SU-DHL-6 (cell line): ENCODE results near the gene PAQR6.

Experiments
- H2AFZ ChIP-seq: fragments of 200-600 bp; sonication (generic); 2 replicates; pipeline ENCODE4 v1.6.1; 2014; ENCODE audit warnings: low read depth, mild to moderate bottlenecking, moderate library complexity, mixed read lengths, antibody characterized with exemption, low read length; ENCODE audit not compliant: severe bottlenecking
- H3F3A ChIP-seq: fragments of 200-600 bp; shearing (Covaris generic); 2 replicates; pipeline ENCODE4 v1.6.0; 2016; ENCODE audit warnings: antibody characterized with exemption, mild to moderate bottlenecking; ENCODE audit not compliant: insufficient read depth
- H3K27ac ChIP-seq: fragments of 200-600 bp; sonication (generic); 2 replicates; pipeline ENCODE4 v1.5.1; 2016; ENCODE audit warnings: low read depth, mild to moderate bottlenecking, low read length, moderate library complexity, mixed read lengths
- H3K27me3 ChIP-seq: fragments of 200-600 bp; sonication (generic), shearing (Covaris generic); 2 replicates; pipeline ENCODE4 v1.6.0; 2014; ENCODE audit warnings: mild to moderate bottlenecking, low read length
- H3K36me3 ChIP-seq: fragments of 200-600 bp; sonication (generic); 2 replicates; pipeline ENCODE4 v1.6.1; 2014; ENCODE audit warnings: mild to moderate bottlenecking, low read length, mixed read lengths
- H3K4me2 ChIP-seq: fragments of 300-600, 200-600 bp; shearing (Covaris generic), sonication (generic); 2 replicates; pipeline ENCODE4 v1.6.0; 2014; ENCODE audit warnings: low read length, low read depth, mild to moderate bottlenecking; ENCODE audit not compliant: poor library complexity, severe bottlenecking
- H3K4me3 ChIP-seq: fragments of 200-600 bp; sonication (generic); 2 replicates; pipeline ENCODE4 v1.5.1; 2014; ENCODE audit warnings: antibody characterized with exemption, low read length, mild to moderate bottlenecking, mixed read lengths; ENCODE audit not compliant: insufficient read depth, poor library complexity, severe bottlenecking
- H3K79me2 ChIP-seq: fragments of 200-600 bp; sonication (generic); 2 replicates; pipeline ENCODE4 v1.6.1; 2014; ENCODE audit warnings: mild to moderate bottlenecking, low read length, moderate library complexity; ENCODE audit not compliant: insufficient read depth
- H3K9ac ChIP-seq: fragments of 200-600 bp; sonication (generic); 2 replicates; pipeline ENCODE4 v1.7.0; 2014; ENCODE audit warnings: mild to moderate bottlenecking, low read length
- H3K9me2 ChIP-seq: fragments of 200-600 bp; sonication (generic); replicated peaks from 2 replicates; pipeline ENCODE4 v1.6.1; 2014; ENCODE audit warnings: low read length; ENCODE audit not compliant: insufficient read depth
- H3K9me3 ChIP-seq: fragments of 200-600 bp; sonication (generic); 2 replicates; pipeline ENCODE4 v1.6.1; 2014; ENCODE audit warnings: low read length, mixed read lengths; ENCODE audit not compliant: insufficient read depth
- H4K20me1 ChIP-seq: fragments of 200-600 bp; sonication (generic); 2 replicates; pipeline ENCODE4 v1.6.1; 2014; ENCODE audit warnings: low read depth, mild to moderate bottlenecking, antibody characterized with exemption, low read length, moderate library complexity, mixed read lengths
- CTCF ChIP-seq: fragments of 200-600 bp; sonication (generic); IDR thresholded peaks from one replicate; pipeline ENCODE4 v1.5.1; 2017; ENCODE audit warnings: antibody characterized with exemption, mild to moderate bottlenecking, low read length, moderate library complexity; ENCODE audit not compliant: insufficient read depth, poor library complexity, severe bottlenecking
- EZH2phosphoT487 ChIP-seq: fragments of 200-600 bp; sonication (generic), shearing (Covaris generic); conservative IDR thresholded peaks from 2 replicates; pipeline ENCODE4 v1.6.1; 2018; ENCODE audit warnings: mild to moderate bottlenecking, antibody characterized with exemption, low read length, moderate library complexity, mixed read lengths

Gene PAQR6

GRCh38 chr1:156246241-156246780 is 1.5 kb downstream of the PAQR6 start:
- Histone ChIP-seq H3K9me2 (no peaks in the 10 kb centered on the region), H4K20me1 (no peaks in the 10 kb centered on the region), H3K4me3 (no peak overlapping the region), H3F3A (no peaks in the 10 kb centered on the region), H3K27me3 (no peaks in the 10 kb centered on the region), H3K27ac (no peak overlapping the region), H2AFZ (no peak overlapping the region), H3K4me2 (no peak overlapping the region), H3K36me3 (no peaks in the 10 kb centered on the region), H3K79me2 (no peaks in the 10 kb centered on the region), H3K9ac (no peak overlapping the region), H3K9me3 (no peaks in the 10 kb centered on the region)
- TF ChIP-seq EZH2phosphoT487 = no peak
- no peak for TF ChIP-seq CTCF

DNA sequence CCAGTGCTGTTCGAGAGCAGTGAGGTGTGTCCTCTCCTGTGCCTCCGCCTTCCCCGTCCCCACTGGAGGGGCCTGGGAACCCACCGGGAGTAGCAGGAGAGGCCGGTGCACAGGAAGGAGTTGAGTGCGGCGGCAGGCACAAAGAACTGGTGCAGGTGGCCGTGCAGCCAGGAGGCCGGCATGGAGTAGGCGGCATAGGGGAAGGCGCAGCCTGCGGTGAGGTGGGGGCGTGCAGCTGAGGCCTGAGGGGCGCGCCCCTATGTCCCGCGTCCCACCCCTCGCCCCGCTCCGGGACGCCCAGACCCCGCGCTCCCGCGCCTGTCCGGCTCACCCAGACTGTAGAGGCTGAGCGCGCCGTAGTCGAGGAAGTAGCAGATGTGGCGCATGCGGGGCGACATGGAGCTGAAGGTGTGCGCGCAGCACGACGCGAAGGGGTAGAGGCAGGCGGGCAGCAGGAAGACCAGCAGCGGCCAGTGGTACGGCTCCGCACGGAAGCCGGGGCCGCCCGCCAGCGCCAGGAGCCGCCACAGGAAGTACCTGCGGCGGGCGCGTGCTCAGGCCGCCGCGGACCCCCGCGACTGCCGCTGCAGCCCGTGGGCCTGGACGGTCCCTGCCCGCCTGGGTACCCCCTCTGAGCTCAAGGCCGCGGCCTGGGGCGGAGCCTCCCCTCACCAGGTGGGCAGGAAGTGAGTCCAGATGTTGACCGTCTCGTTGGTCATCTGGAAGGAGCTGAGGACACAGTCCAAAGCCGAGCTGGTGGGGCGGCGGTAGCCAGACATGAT is 2.2 kb downstream of the PAQR6 start:
- Histone ChIP-seq H3K9me2 (no peaks in the 10 kb centered on the region), H3K79me2 (no peaks in the 10 kb centered on the region), H3K9me3 (no peaks in the 10 kb centered on the region), H3K4me2 (no peak overlapping the region), H3K9ac (no peak overlapping the region), H4K20me1 (no peaks in the 10 kb centered on the region), H3K4me3 (no peak overlapping the region), H3K27me3 (no peaks in the 10 kb centered on the region), H2AFZ (no peak overlapping the region), H3K36me3 (no peaks in the 10 kb centered on the region), H3K27ac (no peak overlapping the region), H3F3A (no peaks in the 10 kb centered on the region)
- TF ChIP-seq CTCF = no peak

DNA sequence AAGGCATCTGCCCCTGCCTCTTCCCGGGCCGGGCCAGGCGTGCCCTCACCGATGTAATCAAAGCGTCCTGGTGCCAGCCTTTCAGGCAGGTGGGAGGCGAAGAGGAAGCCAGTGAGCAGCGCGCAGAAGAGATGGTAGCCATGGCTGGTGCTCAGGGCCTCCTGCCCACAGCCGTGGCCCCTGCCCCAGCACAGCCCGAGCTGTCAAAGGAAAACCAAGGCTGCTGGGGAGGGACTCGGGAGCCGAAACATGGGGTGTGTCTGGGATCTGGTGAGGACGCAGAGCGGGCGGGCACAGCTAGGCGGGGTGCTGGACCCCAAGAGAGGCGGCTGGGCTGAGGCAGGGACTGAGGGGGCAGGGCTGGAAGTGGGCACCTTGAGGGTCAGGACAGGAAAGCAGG is 3.1 kb downstream of the PAQR6 start:
- Histone ChIP-seq H3K9me2 (no peaks in the 10 kb centered on the region), H3K36me3 (no peaks in the 10 kb centered on the region), H3K79me2 (no peaks in the 10 kb centered on the region), H3K9me3 (no peaks in the 10 kb centered on the region), H3K9ac (no peak overlapping the region), H3K27ac (no peak overlapping the region), H4K20me1 (no peaks in the 10 kb centered on the region), H2AFZ (no peak overlapping the region), H3K4me2 (no peak overlapping the region), H3K27me3 (no peaks in the 10 kb centered on the region), H3F3A (no peaks in the 10 kb centered on the region), H3K4me3 (no peak overlapping the region)
- TF ChIP-seq EZH2phosphoT487 (no peak), CTCF (no peak)
